GM12878 (cell line): ENCODE measurements around the gene USF3. TPM values are rescaled to one million over a fixed set of nuclear protein-coding genes. Genes with fewer than 3 reads are reported as not detected.

ENCODE experiments used
- ATAC-seq: fragments of 200-7000 bp; cut with Tn5 transposase; 3 replicates; pipeline ENCODE4 v1.9.1; 2020; ENCODE audit warnings: mild to moderate bottlenecking, moderate library complexity
- BruUV-seq: library from RNA; stranded (reverse); fragments of 400-500 nt; replicated peaks from 2 replicates; lab custom pipeline; 2021; lab: Mats Ljungman, UMichigan
- CTCF ChIA-PET: fragments of 300-600 bp; sonication (Branson Sonifier 250); formaldehyde crosslinking; extraction: SDS; loops from one replicate; lab custom pipeline; 2021; ENCODE audit warnings: inconsistent platforms; lab: Yijun Ruan, JAX
- POLR2A ChIA-PET: fragments of 350-600 bp; formaldehyde crosslinking; extraction: SDS; loops from one replicate; lab custom pipeline; 2021; ENCODE audit warnings: inconsistent platforms; lab: Charles Lee
- RAD21 ChIA-PET: fragments of 300-600 bp; sonication (Branson Sonifier 250); formaldehyde crosslinking; loops from one replicate; lab custom pipeline; 2023; ENCODE audit warnings: antibody characterized with exemption; ENCODE audit not compliant: unreplicated experiment; lab: Charles Lee
- SMC1A ChIA-PET: fragments of 300-600 bp; sonication (Branson Sonifier 250); formaldehyde crosslinking; loops from one replicate; lab custom pipeline; 2023; ENCODE audit not compliant: unreplicated experiment, uncharacterized antibody; lab: Charles Lee
- DNase-seq: peaks from one replicate; pipeline ENCODE4 v3.0.0-alpha.2; 2011; ENCODE audit warnings: low read depth, low spot score
- FAIRE-seq: peaks from 3 replicates; lab custom pipeline; 2011; peaks lifted over from hg19 to GRCh38; lab: Jason Lieb, UNC
- H2AFZ ChIP-seq: 2 replicates; pipeline ENCODE4 v1.6.0; 2011; ENCODE audit warnings: low read depth, low read length, control low read depth; ENCODE audit not compliant: control insufficient read depth
- H3K27ac ChIP-seq: 2 replicates; pipeline ENCODE4 v1.5.1; 2011; ENCODE audit warnings: control low read depth; ENCODE audit not compliant: control insufficient read depth, insufficient read depth
- H3K27me3 ChIP-seq, 2 experiments: replicated peaks in 1 of 2; 2 replicates each; pipeline versions ENCODE4 v1.6.0 to v1.6.1; 2011; ENCODE audit warnings: low read length in 1 of 2; ENCODE audit not compliant: control insufficient read depth in 2 of 2, insufficient read depth in 2 of 2
- H3K36me3 ChIP-seq, 2 experiments: 2 replicates each; pipeline ENCODE4 v1.5.1; 2011; ENCODE audit warnings: low read length in 1 of 2; ENCODE audit not compliant: control insufficient read depth in 2 of 2, insufficient read depth in 2 of 2
- H3K4me1 ChIP-seq: 2 replicates; pipeline ENCODE4 v1.6.1; 2011; ENCODE audit warnings: mild to moderate bottlenecking, low read length, moderate library complexity, mixed read lengths; ENCODE audit not compliant: control insufficient read depth, insufficient read depth
- H3K4me2 ChIP-seq: 2 replicates; pipeline ENCODE4 v1.6.0; 2011; ENCODE audit warnings: control low read depth; ENCODE audit not compliant: control insufficient read depth, insufficient read depth
- H3K4me3 ChIP-seq: fragments of 200-600 bp; sonication (generic); 2 replicates; pipeline ENCODE4 v1.5.1; 2016
- H3K79me2 ChIP-seq: 2 replicates; pipeline ENCODE4 v1.6.0; 2011; ENCODE audit warnings: low read length; ENCODE audit not compliant: control insufficient read depth, insufficient read depth
- H3K9ac ChIP-seq: 2 replicates; pipeline ENCODE4 v1.8.0; 2011; ENCODE audit warnings: low read length, control low read depth, mixed read lengths; ENCODE audit not compliant: control insufficient read depth, insufficient read depth
- H3K9me3 ChIP-seq: replicated peaks from 3 replicates; pipeline ENCODE4 v1.5.1; 2011; ENCODE audit warnings: mild to moderate bottlenecking, low read length; ENCODE audit not compliant: control insufficient read depth, insufficient read depth
- H4K20me1 ChIP-seq: 2 replicates; pipeline ENCODE4 v1.6.0; 2011; ENCODE audit not compliant: control insufficient read depth, insufficient read depth
- GABPA ChIP-seq: IDR thresholded peaks from 2 replicates; pipeline ENCODE4 v1.6.1; 2014; ENCODE audit warnings: antibody characterized with exemption, low read depth, mild to moderate bottlenecking, inconsistent platforms
- HDAC6 ChIP-seq: fragments of 200-600 bp; sonication (generic); IDR thresholded peaks from one replicate; pipeline ENCODE4 v1.8.0; 2017; ENCODE audit warnings: antibody characterized with exemption; ENCODE audit not compliant: unreplicated experiment
- TBL1XR1 ChIP-seq: IDR thresholded peaks from 2 replicates; pipeline ENCODE4 v1.6.1; 2012; ENCODE audit warnings: low read depth, low read length, improper control_type of control experiment
- TCF12 ChIP-seq: IDR thresholded peaks from 2 replicates; pipeline ENCODE4 v1.6.1; 2011; ENCODE audit warnings: low read depth, mild to moderate bottlenecking, low read length
- ZNF274 ChIP-seq: IDR thresholded peaks from one replicate; pipeline ENCODE4 v1.8.0; 2011; ENCODE audit not compliant: insufficient read length, insufficient read depth
- WGBS: methylation state at CpG from one replicate; pipeline ENCODE4 v1.1.6; 2016; ENCODE audit warnings: low lambda C conversion rate; ENCODE audit not compliant: insufficient replicate concordance, insufficient coverage; ENCODE audit errors: missing lambda C conversion rate; 5-methylcytosine and 5-hydroxymethylcytosine counted together
- in situ Hi-C: fragments of 300-500 bp; cut with MboI; formaldehyde crosslinking; loops from 9 replicates; pipeline ENCODE4 v1.14.3; 2018; ENCODE audit warnings: mixed read lengths
- intact Hi-C: fragments of 100-400 bp; cut with micrococcal nuclease; formaldehyde crosslinking; loops from one replicate; pipeline ENCODE4 v1.14.2; 2022; ENCODE audit not compliant: unreplicated experiment
- polyA plus RNA-seq, 11 experiments: library from polyadenylated mRNA; depleted of rRNA in 4 of 11; unstranded in 6 of 11; stranded (reverse) in 5 of 11; fragments of >200 nt; fragmentation: Nextera tagmentation in 4 of 11; fragmentation: Illumina TruSeq in 1 of 11; extraction: Ambion mirVana in 4 of 11; extraction: Trizol in 1 of 11; gene quantifications; 1 replicate in 1 of 11; 2 replicates in 10 of 11; pipeline versions ENCODE4 v1.2.1 to v1.2.3, GENCODE V29; 2011 to 2016; ENCODE audit warnings: inconsistent platforms in 2 of 11, missing spikeins in 2 of 11, low read depth in 1 of 11
- total RNA-seq, 4 experiments: library from RNA; depleted of rRNA in 3 of 4; stranded (reverse); fragments of >200 nt in 3 of 4; fragmentation: Illumina TruSeq in 1 of 4; extraction: Trizol in 1 of 4; gene quantifications; 2 replicates each; pipeline versions ENCODE4 v1.2.1 to v1.2.3, GENCODE V29; 2013 to 2021
- TF ChIP-seq, protein P1 (sequence below): IDR thresholded peaks from 2 replicates; pipeline ENCODE4 v1.6.1; 2012; ENCODE audit warnings: low read depth, low read length, improper control_type of control experiment
- TF ChIP-seq, protein P2 (sequence below): IDR thresholded peaks from 2 replicates; pipeline ENCODE4 v1.6.1; 2012; ENCODE audit warnings: improper control_type of control experiment, low read depth, low read length; ENCODE audit not compliant: insufficient replicate concordance

USF3 gene
- total and polyA plus RNA-seq, 10 of the 15 experiments (the other 5 are each of a cell fraction or from before 2014, with no cell fraction given) = 3.1 to 15.9 (median 7.8) TPM

DNA sequence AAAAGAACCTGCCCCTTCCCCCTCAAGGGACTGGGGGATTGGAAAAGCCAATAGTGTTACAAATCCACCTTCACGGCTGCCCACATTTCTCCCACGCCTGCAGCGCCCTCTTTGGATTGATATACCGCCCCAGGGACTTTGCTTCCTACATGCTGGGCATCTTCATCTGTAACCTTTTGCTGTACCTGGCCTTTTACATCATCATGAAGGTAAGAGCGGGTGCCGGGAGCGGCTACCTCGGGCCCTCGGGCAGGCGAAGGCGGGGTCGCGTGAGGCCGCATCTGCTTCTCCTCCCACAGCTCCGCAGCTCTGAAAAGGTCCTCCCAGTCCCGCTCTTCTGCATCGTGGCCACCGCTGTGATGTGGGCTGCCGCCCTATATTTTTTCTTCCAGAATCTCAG, 73.1 kb downstream of the USF3 start:
- in situ Hi-C loops (no loop called here), intact Hi-C loops (no loop called here)
- Histone ChIP-seq H3K9ac (no peak overlapping the region), H3K27ac (no peak overlapping the region), H2AFZ (no peak overlapping the region), H3K4me2 (no peak overlapping the region), H3K4me1 (no peaks in the 10 kb centered on the region), H3K9me3 (no peaks in the 10 kb centered on the region), H3K79me2 (no peaks in the 10 kb centered on the region), H3K27me3 (no peaks in the 10 kb centered on the region), H3K36me3 (peaks cover 8 to 41% of the 10 kb centered on the region in 2 experiments; a peak in 3 of 4 replicates), H3K4me3 (no peak overlapping the region), H4K20me1 (no peaks in the 10 kb centered on the region)
- DNase-seq (no peak), FAIRE-seq (no peak), ATAC-seq (no peak)
- ChIA-PET CTCF (interaction anchor here (1.5 kb wide), 1 partner anchor 45 kb away, joined by 6 read pairs; no protein-coding TSS in a partner anchor), SMC1A (interaction anchor here (0.9 kb wide), 1 partner anchor 130 kb away, joined by 5 read pairs; no protein-coding TSS in a partner anchor), RAD21 (no interaction called here), POLR2A (no interaction called here)
- no TSS peak for BruUV-seq
- TF ChIP-seq, protein P1, sequence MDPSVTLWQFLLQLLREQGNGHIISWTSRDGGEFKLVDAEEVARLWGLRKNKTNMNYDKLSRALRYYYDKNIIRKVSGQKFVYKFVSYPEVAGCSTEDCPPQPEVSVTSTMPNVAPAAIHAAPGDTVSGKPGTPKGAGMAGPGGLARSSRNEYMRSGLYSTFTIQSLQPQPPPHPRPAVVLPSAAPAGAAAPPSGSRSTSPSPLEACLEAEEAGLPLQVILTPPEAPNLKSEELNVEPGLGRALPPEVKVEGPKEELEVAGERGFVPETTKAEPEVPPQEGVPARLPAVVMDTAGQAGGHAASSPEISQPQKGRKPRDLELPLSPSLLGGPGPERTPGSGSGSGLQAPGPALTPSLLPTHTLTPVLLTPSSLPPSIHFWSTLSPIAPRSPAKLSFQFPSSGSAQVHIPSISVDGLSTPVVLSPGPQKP = no peak
- TF ChIP-seq HDAC6 = no peak
- no peak for TF ChIP-seq TBL1XR1
- no peak for TF ChIP-seq GABPA
- TF ChIP-seq ZNF274 = no peak
- TF ChIP-seq, protein P2, sequence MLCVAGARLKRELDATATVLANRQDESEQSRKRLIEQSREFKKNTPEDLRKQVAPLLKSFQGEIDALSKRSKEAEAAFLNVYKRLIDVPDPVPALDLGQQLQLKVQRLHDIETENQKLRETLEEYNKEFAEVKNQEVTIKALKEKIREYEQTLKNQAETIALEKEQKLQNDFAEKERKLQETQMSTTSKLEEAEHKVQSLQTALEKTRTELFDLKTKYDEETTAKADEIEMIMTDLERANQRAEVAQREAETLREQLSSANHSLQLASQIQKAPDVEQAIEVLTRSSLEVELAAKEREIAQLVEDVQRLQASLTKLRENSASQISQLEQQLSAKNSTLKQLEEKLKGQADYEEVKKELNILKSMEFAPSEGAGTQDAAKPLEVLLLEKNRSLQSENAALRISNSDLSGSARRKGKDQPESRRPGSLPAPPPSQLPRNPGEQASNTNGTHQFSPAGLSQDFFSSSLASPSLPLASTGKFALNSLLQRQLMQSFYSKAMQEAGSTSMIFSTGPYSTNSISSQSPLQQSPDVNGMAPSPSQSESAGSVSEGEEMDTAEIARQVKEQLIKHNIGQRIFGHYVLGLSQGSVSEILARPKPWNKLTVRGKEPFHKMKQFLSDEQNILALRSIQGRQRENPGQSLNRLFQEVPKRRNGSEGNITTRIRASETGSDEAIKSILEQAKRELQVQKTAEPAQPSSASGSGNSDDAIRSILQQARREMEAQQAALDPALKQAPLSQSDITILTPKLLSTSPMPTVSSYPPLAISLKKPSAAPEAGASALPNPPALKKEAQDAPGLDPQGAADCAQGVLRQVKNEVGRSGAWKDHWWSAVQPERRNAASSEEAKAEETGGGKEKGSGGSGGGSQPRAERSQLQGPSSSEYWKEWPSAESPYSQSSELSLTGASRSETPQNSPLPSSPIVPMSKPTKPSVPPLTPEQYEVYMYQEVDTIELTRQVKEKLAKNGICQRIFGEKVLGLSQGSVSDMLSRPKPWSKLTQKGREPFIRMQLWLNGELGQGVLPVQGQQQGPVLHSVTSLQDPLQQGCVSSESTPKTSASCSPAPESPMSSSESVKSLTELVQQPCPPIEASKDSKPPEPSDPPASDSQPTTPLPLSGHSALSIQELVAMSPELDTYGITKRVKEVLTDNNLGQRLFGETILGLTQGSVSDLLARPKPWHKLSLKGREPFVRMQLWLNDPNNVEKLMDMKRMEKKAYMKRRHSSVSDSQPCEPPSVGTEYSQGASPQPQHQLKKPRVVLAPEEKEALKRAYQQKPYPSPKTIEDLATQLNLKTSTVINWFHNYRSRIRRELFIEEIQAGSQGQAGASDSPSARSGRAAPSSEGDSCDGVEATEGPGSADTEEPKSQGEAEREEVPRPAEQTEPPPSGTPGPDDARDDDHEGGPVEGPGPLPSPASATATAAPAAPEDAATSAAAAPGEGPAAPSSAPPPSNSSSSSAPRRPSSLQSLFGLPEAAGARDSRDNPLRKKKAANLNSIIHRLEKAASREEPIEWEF = no peak
- TF ChIP-seq TCF12 = no peak
- 97% methylated on average over 19 of the region's 19 CpGs for WGBS
